Hindlimb muscle (tissue), 1 donor: ENCODE results near the gene PLEKHO2. TPM values are rescaled to one million over a fixed set of nuclear protein-coding genes. Genes with fewer than 3 reads are reported as not detected.
"Not testable (repeated sequence)": the region's sequence is repeated elsewhere in the genome, so short reads cannot be mapped to it uniquely, and the experiment has no call there.

Source experiments
- DNase-seq: peaks from one replicate; pipeline ENCODE4 v3.0.0-alpha.2; 2013
- polyA plus RNA-seq: library from polyadenylated mRNA; unstranded; fragments of 120-200 nt; gene quantifications from one replicate; pipeline ENCODE4 v1.2.1, GENCODE V29; 2013; ENCODE audit not compliant: insufficient read length

Gene PLEKHO2, protein sequence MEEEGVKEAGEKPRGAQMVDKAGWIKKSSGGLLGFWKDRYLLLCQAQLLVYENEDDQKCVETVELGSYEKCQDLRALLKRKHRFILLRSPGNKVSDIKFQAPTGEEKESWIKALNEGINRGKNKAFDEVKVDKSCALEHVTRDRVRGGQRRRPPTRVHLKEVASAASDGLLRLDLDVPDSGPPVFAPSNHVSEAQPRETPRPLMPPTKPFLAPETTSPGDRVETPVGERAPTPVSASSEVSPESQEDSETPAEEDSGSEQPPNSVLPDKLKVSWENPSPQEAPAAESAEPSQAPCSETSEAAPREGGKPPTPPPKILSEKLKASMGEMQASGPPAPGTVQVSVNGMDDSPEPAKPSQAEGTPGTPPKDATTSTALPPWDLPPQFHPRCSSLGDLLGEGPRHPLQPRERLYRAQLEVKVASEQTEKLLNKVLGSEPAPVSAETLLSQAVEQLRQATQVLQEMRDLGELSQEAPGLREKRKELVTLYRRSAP
- 16.7 TPM for polyA plus RNA-seq

DNA sequence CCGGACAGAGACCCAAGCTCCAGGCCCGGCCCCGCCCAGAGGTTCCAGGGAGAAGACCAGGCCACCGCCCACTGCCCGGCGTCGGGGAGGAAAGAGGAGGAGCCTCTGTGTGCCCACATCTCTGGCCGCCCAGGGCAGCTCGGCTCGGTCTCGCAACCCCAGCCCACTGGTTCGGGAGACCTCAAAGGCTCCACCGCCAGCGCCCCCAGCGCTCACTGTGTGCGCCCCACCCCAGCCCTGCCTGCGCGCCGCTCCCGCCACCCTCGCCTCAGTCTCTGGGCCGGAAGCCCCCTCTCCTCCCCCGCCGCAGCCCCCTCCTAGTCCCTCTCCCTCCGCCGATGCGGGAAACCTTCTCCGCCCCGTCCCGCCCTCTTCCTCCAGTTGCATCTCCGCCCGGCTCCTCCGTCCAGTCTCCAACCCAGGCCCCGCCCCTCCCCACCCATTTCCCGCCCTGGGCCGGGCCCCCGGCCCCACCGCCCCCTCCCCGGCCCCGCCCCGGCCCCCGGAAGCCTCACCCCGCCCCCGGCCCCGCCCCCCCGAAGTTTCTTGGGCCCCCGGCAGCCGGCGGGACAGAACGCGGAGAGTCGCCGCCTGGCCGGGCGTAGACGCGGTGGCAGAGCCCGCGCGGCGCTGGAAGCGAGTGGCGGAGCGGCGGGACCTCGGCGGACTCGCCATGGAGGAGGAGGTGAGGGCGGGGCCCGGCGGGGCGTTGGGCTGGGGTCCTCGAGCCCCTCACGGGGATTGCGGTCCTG, at the start of gene PLEKHO2:
Gene PLEKHO2 (plus strand): TSS at position 572 of the 752 bp plus-strand sequence. CDS start 102 bp downstream, at position 674.
- peak; percentile 95 for DNase-seq

DNA sequence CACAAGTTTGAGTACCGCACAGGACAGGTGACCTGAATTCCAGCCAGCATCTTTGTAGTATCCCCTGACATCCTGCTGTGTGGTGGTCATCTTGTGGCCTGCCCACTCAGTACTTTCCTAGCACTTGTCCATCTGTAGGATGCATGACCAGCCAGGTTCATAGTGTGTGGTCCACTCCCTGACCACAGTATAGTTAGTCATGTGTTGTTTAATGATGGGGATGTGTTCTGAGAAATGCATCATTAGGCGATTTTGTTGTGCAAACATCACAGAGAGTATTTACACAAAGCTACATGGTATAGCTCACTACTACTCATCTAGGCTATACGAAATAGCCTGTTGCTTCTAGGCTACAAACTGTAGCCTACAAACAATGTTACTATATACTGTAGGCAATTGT, 49.4 kb upstream of the PLEKHO2 start:
- DNase-seq: no peak

DNA sequence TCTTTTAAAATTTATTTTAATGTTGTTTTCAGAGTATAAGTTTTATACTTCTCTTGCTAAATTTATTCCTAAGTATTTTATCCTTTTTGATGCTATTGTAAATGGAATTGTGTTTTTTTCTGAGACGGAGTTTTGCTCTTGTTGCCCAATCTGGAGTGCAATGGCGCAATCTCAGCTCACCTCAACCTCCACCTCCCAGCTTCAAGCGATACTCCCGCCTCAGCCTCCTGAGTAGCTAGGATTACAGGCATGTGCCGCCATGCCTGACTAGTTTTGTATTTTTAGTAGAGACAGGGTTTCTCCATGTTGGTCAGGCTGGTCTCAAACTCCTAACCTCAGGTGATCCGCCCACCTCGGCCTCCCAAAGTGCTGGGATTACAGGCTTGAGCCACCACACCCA, 46.4 kb upstream of the PLEKHO2 start:
- DNase-seq: not testable (repeated sequence)

DNA sequence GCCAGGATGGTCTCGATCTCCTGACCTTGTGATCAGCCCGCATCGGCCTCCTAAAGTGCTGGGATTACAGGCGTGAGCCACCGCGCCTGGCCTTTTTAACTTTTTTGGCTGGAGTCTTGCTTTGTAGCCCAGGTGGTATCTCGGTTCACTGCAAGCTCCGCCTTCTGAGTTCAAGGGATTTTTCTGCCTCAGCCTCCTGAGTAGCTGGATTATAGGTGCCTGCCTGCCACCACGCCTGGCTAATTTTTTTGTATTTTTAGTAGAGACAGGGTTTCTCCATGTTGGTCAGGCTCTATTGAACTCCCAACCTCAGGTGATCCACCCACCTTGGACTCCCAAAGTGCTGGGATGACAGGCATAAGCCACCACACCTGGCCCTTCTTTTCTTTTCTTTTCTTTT, 45.8 kb upstream of the PLEKHO2 start:
- not testable (repeated sequence) for DNase-seq

DNA sequence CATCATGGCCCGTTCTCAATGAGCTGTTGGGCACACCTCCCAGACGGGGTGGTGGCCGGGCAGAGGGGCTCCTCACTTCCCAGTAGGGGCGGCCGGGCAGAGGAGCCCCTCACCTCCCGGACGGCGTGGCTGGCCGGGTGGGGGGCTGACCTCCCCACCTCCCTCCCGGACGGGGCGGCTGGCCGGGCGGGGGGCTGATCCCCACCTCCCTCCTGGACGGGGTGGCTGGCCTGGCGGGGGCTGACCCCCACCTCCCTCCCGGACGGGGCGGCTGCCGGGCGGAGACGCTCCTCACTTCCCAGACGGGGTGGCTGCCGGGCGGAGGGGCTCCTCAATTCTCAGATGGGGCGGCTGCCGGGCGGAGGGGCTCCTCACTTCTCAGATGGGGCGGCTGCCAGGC, 42.8 kb upstream of the PLEKHO2 start:
- DNase-seq: not testable (repeated sequence)

DNA sequence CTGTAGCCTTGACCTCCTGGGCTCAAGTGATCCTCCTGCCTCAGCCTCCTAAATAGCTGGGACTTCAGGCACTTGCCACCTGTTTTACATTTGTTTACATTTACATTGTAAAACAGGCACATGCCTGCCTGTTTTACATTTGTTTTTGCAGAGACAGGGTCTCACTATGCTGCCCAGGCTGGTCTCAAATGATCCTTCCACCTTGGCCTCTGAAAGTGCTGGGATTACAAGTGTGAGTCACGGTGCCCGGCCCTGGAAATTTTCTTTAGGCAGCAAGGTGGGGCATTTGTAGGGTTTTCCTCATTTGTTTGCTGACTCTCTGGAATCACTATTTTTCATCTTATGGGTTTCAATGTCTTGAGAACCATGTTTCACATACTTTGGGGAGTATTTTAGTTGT, 41.2 kb upstream of the PLEKHO2 start:
- no peak for DNase-seq

DNA sequence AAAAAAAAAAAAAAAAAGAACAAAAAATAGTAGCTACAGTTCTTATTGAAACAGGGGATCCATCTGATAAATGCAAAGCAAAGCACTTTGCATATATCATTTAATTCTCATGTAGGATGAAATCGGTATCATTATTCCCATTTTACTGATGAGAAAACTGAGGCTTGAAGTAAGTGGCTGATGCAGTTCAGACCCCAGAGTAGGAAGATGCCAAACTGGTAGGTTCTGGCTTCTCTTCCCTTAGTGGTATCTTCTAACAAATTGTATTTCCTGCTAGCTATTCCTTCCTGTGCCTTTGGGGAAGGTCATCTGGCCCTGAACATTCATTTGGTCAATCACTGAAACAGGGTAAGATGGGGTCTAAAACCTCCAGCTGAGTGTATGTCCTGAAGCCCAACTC, 38.2 kb upstream of the PLEKHO2 start:
- DNase-seq: no peak

DNA sequence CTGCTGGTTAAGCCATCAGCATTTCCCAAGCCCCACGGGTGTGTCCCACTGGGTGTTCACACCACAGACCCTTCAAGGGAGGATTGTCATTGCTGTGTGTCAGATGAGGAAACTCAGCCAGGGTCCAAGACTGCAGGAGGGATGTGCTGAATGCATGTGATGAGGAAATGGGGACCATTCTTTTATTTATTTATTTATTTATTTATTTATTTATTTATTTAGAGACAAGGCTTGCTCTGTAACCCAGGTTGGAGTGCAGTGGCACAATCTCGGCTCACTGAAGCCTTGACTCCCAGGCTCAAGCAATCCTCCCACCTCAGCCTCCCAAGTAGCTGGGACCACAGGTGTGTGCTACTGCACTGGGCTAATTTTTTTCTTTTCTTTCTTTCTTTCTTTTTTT, 37.1 kb upstream of the PLEKHO2 start:
- DNase-seq: no peak

DNA sequence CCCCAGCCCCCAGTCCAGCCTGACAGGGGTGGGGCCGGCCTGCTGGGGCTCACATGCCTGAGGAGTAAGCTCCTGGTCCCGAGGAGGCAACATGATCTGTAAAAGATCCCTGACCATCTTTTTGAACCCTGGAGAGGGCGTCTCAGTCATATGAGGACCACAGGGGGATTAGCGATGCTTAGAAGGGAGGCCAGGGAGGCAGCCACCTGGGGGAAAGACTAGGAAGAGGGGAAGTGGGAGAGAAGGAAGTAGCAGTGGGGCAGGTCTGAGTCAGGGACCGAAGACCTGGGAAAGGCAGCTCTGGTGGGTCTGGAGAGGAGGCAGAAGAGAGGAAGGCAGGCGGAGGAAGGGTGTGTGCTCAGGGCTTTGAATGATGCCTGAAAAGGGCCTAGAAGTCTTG, 35.2 kb upstream of the PLEKHO2 start:
- DNase-seq: no peak

DNA sequence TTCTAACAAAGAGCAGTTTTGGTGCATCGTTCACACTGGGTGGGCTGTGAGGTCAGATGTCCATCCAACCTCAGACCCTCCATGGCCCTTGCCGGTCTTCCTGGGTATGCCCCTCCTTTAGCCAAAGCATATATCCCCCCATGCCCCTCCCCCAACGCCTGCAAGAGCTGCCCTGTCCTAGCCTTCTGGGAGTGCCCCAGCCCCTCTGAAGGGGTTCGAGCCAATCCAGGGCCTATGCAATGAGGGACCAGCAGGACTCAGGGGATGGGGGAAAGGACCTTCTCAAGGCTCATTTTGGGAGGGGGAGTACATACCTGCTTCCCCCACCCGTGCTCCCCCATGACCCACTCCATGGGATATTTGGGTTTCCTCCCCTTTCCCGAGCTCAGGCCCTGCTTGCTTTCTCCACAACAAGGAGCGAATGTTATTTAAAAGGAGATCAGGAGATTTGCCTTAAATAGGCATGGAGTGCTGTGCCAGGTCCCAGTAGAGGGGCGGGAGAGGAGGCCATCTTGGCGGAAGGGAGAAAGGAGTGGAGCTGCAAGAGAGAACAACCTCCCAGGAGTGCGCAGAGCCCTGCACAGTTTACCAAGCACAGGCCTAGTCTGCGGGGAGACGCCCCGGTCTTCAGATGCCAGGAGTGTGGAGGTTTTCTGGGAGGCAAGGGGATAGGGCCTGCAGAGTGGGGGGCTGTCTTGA, 34.5 kb upstream of the PLEKHO2 start:
- DNase-seq: no peak

DNA sequence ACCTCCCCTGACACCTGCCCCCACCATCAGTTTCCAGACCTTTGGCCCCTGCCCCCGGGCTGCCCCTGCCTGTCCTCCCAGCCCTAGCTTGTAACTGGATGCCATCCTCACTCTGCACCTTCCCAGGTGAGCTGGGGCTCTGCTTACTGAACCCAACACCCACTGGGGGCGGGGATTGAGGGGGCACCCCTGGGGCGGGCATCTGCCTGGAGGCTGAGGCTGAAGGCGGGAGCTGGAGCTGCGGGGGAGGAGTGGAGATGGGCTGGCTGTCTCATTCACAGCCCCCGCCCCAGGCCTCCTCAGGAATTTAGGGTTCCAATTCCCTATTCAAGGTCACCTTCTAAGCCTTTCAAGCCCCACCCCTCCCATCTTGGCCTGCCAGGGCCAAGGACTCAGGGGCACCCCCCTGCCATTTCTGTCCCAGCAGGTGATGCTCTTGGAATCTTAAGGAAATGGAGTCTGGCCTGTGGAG, 33.9 kb upstream of the PLEKHO2 start:
- no peak for DNase-seq

DNA sequence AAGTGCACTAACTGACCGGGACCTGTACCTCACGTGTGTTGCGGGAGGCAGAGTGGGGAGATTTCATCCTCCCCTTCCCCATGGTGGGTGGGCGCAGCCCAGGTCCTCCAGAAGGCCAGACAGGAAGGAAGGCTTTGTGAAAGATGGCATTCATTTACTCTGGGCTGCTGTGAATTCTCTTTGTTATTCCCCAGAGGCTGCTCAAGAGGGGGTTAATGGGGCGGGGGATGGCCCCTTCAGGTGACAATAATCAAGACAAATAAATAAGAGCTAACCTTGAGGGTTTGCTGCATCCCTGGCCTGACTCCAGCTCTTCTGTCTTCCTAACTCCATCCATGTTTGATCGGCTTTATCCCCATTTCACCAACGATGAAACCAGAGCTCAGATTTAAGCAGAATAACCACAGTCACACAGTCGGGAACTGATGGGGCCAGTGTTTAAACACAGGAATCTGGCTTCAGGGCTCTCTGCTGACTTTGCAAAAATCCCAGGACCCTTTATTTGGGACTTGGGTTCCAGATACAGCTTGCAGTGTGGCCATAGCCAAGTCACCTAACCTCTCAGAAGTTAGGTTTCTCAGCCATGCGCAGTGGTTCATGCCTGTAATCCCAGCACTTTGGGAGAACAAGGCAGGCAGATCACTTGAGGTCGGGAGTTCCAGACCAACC, 32.8 kb upstream of the PLEKHO2 start:
- no peak for DNase-seq

DNA sequence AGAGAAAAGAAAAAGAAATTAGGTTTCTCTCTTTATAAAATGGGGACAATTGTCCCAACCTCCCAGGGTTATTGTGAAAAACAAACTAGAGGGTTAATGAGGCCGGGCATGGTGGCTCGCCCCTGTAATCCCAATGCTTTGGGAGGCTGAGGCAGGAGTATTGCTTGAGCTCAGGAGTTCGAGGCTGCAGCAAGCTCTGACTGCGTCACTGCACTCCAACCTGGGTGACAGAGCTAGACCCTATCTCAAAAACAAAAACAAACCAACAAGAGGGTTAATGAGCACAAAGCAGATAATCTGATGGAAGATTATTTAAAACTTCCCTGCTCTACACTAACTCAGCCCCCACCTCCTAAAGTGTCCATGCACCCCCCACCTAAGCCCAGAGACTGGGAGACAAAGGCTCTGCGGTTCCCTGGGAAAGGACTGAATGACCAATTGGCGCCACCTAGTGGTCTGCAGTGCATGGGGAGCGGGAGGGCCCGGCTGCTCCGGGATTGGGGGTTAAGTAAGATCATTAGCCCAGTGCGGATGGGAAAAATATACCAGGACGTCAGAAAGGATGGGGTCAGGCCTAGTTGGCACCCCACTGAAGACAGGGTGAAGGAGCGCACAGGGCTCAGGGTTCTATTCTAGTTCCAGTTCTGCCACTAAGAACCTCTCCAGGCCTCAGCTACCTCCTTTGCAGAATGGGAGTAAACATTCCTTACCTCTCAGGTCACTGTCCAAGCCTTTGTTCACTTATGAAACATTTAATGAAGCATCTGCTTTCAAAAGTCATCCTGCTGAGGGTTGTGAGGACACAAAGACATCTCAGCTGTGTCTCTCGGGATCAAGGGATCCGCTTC, 31.8 kb upstream of the PLEKHO2 start:
- DNase-seq: peak; percentile 81

DNA sequence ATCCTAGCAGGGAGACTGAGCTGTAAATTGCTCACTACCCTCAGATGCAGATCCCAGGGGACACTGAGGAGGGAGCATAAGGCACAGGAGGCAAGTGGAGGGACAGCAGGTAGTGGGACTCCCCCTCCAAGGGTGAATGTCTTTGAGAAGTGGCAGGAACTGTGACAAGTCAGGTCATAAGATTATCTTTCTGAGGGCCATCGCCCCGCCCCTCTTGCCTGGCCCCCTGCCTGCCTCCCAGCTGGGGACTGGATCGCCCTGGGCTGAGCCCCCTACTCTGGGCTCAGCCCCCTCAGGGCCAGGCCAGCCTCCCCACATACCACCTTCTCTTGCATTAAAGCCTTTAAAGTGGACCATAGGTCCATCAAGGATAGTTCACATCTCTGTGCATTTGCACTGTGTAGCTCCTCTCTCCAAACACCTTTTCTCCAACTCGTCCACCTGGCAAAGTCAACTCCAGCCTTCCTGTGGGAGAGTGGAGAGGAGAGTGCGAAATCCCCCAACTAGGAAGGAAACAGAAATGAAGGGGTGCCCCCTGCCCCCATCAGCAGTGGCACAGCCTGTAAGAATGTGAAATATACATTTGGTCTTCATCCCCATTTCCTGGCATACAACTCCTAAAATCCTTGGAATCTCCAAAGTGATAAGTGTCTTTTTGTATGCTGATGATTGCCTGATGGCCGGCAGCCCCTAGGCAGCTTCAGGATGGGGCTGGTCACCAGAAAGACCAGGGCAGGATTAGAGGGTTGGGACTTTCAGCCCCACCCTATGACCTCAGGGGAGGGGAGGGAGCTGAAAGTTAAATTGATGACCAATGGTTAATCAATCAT, 31.0 kb upstream of the PLEKHO2 start:
- no peak for DNase-seq

DNA sequence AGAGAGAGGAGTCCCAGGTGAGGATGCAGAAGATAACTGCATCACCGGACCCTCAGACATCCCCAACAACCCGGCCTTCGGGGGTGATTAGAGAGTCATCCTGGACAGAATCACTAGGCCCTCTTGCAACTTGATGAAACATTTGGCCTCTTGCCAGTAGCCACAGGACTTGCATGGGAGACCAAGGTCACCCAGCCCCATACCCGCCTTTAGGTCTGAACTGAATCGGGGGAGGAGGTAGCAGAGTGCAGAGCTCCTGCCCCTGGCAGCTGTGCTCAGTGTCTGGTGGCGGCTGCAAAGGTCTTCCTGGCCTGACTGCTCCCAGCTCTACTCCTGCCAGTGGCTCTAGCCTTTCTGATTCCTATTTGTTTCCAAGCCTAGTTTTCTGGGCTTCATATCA, 28.6 kb upstream of the PLEKHO2 start:
- no peak for DNase-seq

DNA sequence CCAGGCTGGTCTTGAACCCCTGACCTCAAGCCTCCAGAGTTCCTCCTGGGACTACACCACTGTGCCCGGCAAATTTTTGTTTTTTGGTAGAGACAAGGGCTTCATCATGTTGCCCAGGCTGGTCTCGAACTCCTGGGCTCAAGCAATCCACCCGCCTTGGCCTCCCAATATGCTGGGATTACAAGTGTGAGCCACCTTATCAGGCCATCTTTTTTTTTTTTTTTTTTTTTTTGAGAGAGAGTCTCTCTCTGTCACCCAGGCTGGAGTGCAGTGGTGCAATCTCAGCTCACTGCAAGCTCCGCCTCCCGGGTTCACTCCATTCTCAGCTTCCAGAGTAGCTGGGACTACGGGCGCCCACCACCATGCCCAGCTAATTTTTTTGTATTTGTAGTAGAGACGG, 27.4 kb upstream of the PLEKHO2 start:
- not testable (repeated sequence) for DNase-seq

DNA sequence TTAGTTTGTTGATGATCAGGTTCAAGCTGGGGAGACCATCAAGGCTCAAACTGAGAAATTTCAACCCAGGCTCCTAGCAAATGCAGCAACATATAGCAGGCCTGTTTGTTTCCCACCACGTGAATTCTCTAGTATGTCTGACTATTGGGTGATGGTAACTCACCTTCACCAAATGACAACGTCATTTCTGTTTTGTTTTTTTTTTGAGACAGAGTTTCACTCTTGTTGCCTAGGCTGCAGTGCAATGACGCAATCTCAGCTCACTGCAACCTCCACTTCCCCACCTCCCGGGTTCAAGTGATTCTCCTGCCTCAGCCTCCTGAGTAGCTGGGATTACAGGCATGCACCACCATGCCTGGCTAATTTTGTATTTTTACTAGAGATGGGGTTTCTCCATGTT, 26.8 kb upstream of the PLEKHO2 start:
- DNase-seq: not testable (repeated sequence)

DNA sequence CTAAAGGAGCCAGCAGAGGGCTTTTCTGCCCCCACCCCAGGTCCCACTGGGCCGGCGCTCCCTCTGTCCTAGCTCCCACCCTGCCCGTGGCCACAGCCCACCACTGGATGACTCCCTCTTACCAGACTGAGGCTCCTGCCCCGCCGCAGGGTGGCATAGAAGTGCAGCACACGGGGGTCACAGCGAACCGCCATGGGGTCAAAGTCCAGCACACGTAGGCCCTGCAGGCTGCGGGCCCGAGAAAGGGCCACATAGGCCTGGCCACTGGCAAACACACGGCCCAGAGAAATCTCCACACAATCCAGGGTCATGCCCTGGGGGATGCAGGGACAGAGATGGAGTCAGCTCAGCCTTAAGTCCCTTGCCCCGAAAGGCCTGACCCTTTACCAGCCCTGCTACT, 25.3 kb upstream of the PLEKHO2 start:
- no peak for DNase-seq

DNA sequence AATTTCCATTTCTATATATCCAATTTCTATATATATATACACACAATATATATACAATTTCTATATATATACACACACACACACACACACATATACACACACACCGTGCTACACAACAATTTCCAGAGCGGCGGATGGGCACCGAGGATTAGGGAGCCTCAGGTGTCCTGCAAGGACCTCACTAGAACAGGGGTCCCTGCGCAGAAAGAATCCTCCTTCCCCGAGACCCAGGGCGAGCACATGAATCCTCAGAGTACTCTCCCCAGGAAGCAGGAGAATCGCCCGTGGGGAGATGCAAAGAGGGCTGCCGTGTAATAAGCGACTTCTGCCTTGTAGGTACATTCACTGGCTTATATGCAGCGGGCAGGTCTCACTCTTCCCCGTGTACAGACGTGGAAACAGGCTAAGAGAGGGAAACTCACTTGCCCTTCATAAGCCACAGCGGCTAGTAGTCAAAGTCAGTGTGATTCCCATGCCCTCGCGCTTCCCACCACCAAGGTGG, 16.7 kb upstream of the PLEKHO2 start:
- DNase-seq: no peak
